Breast epithelium (tissue), 3 donors: ENCODE measurements around the gene POLA2.
"Not testable (repeated sequence)": the region's sequence is repeated elsewhere in the genome, so short reads cannot be mapped to it uniquely, and the experiment has no call there.

Experiments
- CTCF ChIP-seq, 3 donors: fragments of 450-650 bp; IDR thresholded peaks; one replicate each; pipeline ENCODE4 v1.5.1; 2016 to 2017; ENCODE audit warnings: antibody characterized with exemption in 3 of 3, mild to moderate bottlenecking in 3 of 3, moderate library complexity in 3 of 3
- POLR2A ChIP-seq: fragments of 450-650 bp; IDR thresholded peaks from one replicate; pipeline ENCODE4 v1.6.1; 2016; ENCODE audit warnings: antibody characterized with exemption, mild to moderate bottlenecking, moderate library complexity
- POLR2AphosphoS5 ChIP-seq, 3 donors: sonication (generic); formaldehyde crosslinking; IDR thresholded peaks; one replicate each; pipeline ENCODE4 v1.6.1; 2017; ENCODE audit warnings: antibody characterized with exemption in 3 of 3

- TF ChIP-seq CTCF (IDR thresholded peaks at IDR 0.05); POLR2A; POLR2AphosphoS5 (IDR thresholded peaks at IDR 0.05): not testable (repeated sequence)
Observed at GRCh38 chr11:65245046-65245445, 16.7 kb upstream of the POLA2 start.
